ENCODE measurements around the gene OGDH.
"Not testable (repeated sequence)": the region's sequence is repeated elsewhere in the genome, so short reads cannot be mapped to it uniquely, and the experiment has no call there.

GRCh38 chr7:44703391-44703790 lies 97.0 kb downstream of the OGDH start:
- TF ChIP-seq POLR2AphosphoS5 (IDR thresholded peaks at IDR 0.05; ENCODE audit: borderline replicate concordance, low read depth, low read length); EZH2 (IDR thresholded peaks at IDR 0.05): not testable (repeated sequence)
